T follicular helper cell (primary cell): Measurements from ENCODE around the gene KIF26B.

Source experiments
- DNase-seq: peaks from one replicate; pipeline ENCODE4 v3.0.0-alpha.2; 2020; ENCODE audit warnings: low read depth

The KIF26B gene

DNA sequence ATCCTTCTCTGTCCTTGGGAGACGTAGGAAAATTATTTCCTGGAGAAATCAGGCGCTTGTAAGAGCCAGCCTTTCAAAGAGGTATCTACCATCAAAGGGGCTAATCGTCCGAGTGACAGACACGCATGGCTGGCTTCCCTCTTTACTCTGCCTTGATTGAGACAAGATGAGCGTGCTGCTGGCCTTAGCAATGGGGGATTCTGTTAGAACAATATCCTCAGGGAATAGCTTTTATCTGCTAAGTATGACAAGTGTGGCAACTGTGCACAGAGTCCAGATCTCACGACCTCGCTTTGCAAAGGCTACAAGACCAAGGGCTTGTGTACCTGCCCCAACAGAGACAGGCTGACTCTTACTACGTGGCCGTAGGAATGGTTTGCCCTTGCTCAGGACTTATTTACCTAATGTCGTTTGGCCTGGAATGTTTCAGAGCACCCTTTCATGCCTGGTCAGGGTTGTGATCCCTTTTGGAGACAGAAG lies 417.1 kb downstream of the KIF26B start:
- no peak for DNase-seq

GRCh38 chr1:245572709-245573108 lies 417.9 kb downstream of the KIF26B start:
- no peak for DNase-seq

DNA sequence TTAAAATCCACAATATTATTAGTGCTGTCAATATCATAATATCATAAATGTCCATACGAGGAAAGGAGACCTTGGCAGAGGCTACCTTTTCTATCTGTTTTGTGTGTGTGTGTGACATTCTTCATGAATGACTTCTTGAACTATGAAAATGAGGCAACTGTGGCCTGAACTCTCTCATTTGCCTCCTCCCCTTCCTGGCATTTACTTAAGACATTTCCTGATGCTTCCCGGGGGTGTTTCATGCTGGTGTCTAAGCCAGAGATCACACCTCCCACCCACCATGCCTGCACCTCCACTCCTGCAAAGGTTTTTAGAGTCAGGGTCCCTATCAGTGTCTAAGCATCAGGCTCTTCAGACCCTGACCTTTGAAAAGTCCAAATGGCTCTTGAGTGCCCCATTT lies 420.9 kb downstream of the KIF26B start:
- DNase-seq = no peak

DNA sequence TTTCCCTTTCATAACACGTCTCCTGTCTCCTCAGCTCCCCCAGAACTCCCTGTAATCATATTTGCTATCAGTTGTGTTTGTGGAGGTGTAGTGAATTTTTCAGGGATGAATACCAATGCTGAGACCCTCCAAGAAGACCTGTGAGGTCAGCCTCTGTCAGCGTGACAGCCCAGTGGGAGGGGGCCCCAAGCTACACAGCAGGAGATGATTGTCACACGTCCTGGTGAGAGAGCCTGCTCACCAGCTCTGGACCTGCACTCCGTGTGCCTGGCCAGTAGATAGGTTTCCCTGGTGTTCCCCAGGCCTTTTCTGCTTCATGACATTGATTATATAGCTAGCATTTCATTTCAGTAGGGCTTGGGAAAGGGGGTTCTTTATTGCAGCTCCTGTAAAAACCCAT lies 421.5 kb downstream of the KIF26B start:
- DNase-seq = no peak

DNA sequence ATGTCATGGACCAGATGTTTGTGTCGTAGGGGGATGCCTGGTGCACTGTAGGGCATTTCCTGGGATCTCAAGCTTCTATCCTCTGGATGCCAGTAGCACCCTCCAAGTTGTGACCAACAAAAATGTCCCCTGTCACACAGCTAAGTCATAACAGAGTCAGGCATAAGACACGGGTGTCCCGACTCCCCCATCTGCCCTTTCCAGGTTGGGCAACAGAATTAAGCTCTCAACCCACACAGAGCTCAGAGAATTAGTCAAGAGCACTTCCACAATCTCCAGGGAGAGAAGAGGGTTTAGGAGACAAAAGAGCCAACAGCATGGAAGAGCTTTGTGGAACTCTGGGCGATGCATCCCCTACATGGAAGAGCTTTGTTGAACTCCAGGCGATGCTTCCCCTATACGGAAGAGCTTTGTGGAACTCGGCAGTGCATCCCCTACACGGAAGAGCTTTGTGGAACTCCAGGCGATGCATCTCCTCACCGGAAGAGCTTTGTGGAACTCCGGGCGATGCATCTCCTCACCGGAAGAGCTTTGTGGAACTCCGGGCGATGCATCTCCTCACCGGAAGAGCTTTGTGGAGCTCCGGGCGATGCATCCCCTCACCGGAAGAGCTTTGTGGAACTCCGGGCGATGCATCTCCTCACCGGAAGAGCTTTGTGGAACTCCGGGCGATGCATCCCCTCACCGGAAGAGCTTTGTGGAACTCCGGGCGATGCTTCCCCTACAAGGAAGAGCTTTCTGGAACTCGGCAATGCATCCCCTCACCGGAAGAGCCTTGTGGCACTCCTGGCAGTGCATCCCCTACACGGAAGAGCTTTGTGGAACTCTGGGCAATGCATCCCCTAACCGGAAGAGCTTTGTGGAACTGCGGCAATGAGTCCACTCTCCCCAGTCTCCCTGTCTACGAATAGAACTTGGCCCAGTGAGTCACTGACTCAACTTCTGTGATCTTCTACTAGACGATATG lies 422.7 kb downstream of the KIF26B start:
- DNase-seq = no peak

- no peak for DNase-seq
These were observed 423.5 kb downstream of the KIF26B start for GRCh38 chr1:245578308-245578707.

GRCh38 chr1:245578771-245579170 lies 424.0 kb downstream of the KIF26B start:
- no peak for DNase-seq

- no peak for DNase-seq
These were observed 425.1 kb downstream of the KIF26B start for GRCh38 chr1:245579881-245580280.

DNA sequence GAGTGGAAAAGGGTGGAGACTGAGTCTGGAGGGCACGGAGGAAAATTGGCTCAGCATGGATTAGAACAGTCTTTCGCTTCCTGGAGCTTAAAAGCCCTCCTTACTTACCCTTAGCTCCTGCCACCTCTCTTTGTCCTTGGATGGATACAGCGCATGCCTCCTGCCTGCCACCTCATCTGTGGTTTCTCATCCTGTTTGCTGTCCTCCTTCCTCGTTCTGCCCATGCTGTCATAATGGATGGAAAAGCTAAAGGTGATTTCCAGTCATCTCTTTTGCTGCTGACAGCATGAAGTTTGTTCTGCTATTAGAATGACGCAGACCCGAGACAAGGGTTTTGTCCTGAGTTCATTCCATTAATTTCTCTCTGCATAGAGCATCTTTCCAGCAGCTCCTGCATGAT lies 425.9 kb downstream of the KIF26B start:
- DNase-seq = no peak

DNA sequence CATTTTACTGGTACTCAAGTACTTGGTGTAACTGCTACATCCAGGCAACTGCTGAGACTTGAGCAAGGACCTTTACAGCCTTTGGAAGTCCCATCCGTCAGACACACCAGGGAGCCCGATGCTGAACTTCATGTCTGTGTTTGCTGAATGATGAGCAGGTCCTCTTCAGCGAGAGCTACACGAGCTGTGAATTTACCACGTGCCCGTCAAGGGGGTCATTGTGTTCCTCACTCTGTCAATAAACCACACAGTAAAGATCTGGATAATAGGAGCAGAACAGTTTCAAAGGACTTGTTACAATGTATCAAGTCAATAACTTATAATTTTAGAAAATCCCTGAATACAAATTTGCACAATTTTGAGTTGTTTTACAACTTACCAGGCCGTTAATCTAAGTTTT lies 427.2 kb downstream of the KIF26B start:
- no peak for DNase-seq

GRCh38 chr1:245583081-245583480 lies 428.3 kb downstream of the KIF26B start:
- DNase-seq = no peak

DNA sequence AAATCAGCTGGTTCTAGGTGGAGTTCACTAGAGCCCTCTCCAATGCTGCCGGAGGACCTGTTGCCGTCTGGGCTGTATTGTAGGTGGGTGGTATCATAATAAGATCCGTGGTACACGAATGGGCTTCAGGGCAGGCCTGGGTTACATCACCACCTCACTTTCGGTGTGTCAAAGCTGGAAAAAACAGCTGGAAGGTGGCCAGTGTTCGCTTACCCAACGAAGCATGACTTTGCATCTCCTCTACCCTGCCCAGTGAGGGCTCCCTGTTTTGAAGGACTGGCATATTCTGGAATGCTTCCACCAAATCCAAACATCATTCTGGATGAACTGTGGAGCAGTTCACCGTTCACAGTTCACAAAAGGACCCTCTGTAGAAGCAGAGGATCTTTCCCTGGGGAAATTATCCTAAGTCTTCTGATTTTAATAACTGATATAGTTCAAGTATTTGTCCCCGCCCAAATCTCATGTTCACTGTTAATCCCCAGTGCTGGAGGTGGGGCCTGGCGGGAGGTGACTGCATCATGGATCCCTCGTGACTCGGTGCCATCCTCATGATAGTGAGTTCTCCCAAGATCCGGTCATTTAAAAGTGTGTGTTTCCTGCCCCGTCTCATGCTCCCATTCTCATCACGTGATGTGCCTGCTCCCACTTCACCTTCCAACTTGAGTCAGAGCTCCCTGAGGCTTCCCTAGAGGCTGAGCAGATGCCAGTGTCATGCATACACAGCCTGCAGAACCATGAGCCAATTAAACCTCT lies 429.0 kb downstream of the KIF26B start:
- DNase-seq = no peak

DNA sequence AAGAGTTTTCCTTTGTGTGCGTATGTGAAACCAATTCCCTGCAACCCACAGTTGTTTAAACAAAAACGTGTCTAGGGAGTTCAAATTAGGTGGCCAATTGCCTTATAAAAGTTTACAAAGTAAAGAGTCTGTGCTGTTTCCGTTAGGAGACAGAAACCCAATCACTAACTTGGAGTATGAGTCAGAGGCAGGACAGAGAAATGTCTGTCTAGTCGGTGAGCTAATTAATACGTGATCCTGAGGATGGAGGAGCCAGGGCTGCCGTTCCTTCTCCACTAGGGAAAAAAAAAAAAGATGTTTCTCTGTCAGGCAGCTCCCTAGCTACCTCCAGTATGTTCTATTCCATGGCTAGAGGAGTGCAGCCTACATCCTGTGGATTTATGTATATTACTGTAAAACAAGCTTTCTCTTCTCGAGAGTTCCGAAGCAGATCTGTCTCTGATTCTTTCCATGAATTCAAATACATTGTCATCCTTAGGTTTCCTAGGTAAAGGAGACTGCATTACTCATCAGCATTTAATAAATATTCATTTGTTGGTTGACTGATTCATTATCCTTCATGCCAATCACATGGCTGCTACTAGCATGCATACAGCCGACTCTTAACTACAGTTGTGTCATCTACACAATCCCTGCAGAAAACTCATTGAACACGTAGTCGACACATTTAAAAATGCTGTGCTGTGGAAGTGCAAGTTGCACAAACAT lies 430.6 kb downstream of the KIF26B start:
- no peak for DNase-seq

- no peak for DNase-seq
These were observed 432.8 kb downstream of the KIF26B start for GRCh38 chr1:245587435-245588115.

GRCh38 chr1:245588116-245588639 lies 433.4 kb downstream of the KIF26B start:
- no peak for DNase-seq

GRCh38 chr1:245589316-245589715 lies 434.5 kb downstream of the KIF26B start:
- DNase-seq = no peak

DNA sequence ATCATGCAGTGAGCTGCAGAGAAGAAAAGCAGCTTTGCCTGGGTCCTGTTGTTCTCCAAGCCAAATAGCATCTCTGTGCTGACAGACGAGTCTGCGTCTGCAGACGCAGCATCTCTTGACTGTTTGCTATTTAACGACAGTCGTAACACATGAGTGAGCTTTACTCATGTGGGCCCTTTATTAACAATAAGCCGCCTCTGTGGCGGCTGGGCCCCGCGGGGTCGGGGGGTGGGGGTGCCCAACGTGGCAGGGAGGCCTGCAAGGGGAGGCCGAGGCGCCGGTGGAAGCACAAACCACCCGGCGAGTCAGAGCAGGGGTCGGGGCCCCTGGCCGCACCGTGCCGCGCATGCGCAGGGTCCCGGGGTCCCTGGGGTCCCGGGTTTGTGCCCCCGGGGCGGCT lies 435.1 kb downstream of the KIF26B start:
- DNase-seq = no peak

GRCh38 chr1:245590726-245591125 lies 435.9 kb downstream of the KIF26B start:
- no peak for DNase-seq

DNA sequence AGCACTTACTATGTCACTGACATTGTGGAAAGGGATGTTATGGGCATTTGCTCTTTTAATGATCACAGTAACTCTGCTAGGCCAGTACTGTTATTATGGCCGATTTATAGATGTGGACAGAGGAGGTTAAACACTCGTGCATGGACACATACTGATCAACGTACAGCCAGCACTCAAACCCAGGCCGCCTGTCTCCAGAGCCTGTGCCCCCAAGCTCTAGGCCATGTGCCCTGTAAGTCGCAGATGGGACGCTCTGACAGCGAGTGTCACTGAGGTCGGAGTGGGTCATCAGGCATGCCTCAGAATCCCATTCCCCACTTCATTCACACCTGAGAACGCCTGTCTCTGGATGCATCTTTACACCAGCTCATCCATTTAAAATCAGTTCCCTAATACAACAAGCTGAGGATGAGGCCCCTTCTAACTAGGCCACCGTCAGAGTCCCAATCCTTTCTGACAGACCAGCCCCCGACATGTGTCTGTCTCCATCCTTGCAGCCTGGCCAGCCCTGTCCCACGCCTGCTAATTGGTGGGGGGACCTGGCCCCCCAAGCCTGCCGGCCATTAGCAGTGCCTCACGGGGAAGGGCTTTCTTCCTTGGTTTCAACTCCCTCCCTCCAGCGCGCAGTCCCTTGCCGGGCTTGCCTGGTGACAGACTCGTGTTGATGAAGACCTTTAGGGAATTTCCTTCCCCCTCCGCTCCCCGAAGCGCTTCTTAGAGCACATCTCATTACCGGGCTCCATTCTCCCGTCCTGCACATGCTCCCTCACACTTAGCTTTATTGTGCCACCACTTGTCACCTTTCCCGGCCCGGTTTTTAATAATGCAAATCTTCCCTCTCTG lies 436.8 kb downstream of the KIF26B start:
- no peak for DNase-seq

GRCh38 chr1:245592189-245592460 lies 437.3 kb downstream of the KIF26B start:
- no peak for DNase-seq
